SK-N-SH treated with all-trans-retinoic acid at 6 μM for 48 hours (cell line): ENCODE data around the gene COLGALT1.
A peak's percentile ranks its signal among the peaks of the same experiment; 100 is the strongest.

Experiments
- ATAC-seq: fragments of 200-7000 bp; cut with Tn5 transposase; 3 replicates; pipeline ENCODE4 v1.9.1; 2020; ENCODE audit warnings: mild to moderate bottlenecking, moderate library complexity
- ARNTL ChIP-seq: fragments of 450-650 bp; formaldehyde crosslinking; IDR thresholded peaks from 2 replicates; pipeline ENCODE4 v1.5.0; 2020; ENCODE audit warnings: low read depth, mild to moderate bottlenecking, moderate library complexity, borderline replicate concordance
- BACH2 ChIP-seq: fragments of 250-450 bp; sonication (Bioruptor Pico); IDR thresholded peaks from 2 replicates; pipeline ENCODE4 v1.9.0; 2021; ENCODE audit warnings: mild to moderate bottlenecking, borderline replicate concordance
- ESRRG ChIP-seq: fragments of 250-450 bp; sonication (Bioruptor Pico); IDR thresholded peaks from 2 replicates; pipeline ENCODE4 v1.6.1; 2021; ENCODE audit warnings: mild to moderate bottlenecking
- GLIS3 ChIP-seq: fragments of 250-450 bp; sonication (Bioruptor Pico); IDR thresholded peaks from 2 replicates; pipeline ENCODE4 v1.5.0; 2020; ENCODE audit warnings: mild to moderate bottlenecking, moderate library complexity
- ISL1 ChIP-seq: fragments of 250-450 bp; sonication (Bioruptor Pico); IDR thresholded peaks from 2 replicates; pipeline ENCODE4 v2.1.2; 2022; ENCODE audit warnings: mild to moderate bottlenecking, moderate library complexity
- PPARA ChIP-seq: fragments of 250-450 bp; sonication (Bioruptor Pico); IDR thresholded peaks from 2 replicates; pipeline ENCODE4 v1.5.0; 2020; ENCODE audit warnings: mild to moderate bottlenecking, borderline replicate concordance
- RARB ChIP-seq: fragments of 250-450 bp; sonication (Bioruptor Pico); IDR thresholded peaks from 2 replicates; pipeline ENCODE4 v1.8.0; 2021; ENCODE audit warnings: mild to moderate bottlenecking, moderate library complexity
- SNAI2 ChIP-seq: fragments of 250-450 bp; sonication (Bioruptor Pico); IDR thresholded peaks from 2 replicates; pipeline ENCODE4 v1.5.0; 2020; ENCODE audit warnings: mild to moderate bottlenecking, moderate library complexity
- TCF4 ChIP-seq: fragments of 250-450 bp; sonication (Bioruptor Pico); IDR thresholded peaks from 2 replicates; pipeline ENCODE4 v1.8.0; 2021; ENCODE audit warnings: mild to moderate bottlenecking, moderate library complexity, borderline replicate concordance
- TOX ChIP-seq: fragments of 250-450 bp; sonication (Bioruptor Pico); IDR thresholded peaks from 2 replicates; pipeline ENCODE4 v1.8.0; 2021; ENCODE audit warnings: mild to moderate bottlenecking, moderate library complexity, borderline replicate concordance
- ZFP3 ChIP-seq: fragments of 250-450 bp; sonication (Bioruptor Pico); IDR thresholded peaks from 2 replicates; pipeline ENCODE4 v1.5.0; 2020; ENCODE audit warnings: mild to moderate bottlenecking, moderate library complexity
- ZFP30 ChIP-seq: fragments of 450-650 bp; formaldehyde crosslinking; IDR thresholded peaks from 2 replicates; pipeline ENCODE4 v1.5.0; 2022; ENCODE audit warnings: mild to moderate bottlenecking, moderate library complexity
- ZNF70 ChIP-seq: fragments of 450-650 bp; formaldehyde crosslinking; IDR thresholded peaks from 2 replicates; pipeline ENCODE4 v1.5.0; 2020; ENCODE audit warnings: mild to moderate bottlenecking, moderate library complexity
- ZNF8 ChIP-seq: fragments of 450-650 bp; formaldehyde crosslinking; IDR thresholded peaks from 2 replicates; pipeline ENCODE4 v1.5.0; 2020; ENCODE audit warnings: mild to moderate bottlenecking, moderate library complexity
- TF ChIP-seq, protein P1 (sequence below): fragments of 250-450 bp; sonication (Bioruptor Pico); IDR thresholded peaks from 2 replicates; pipeline ENCODE4 v1.5.0; 2020; ENCODE audit warnings: mild to moderate bottlenecking, moderate library complexity
- TF ChIP-seq, protein P2 (sequence below): fragments of 250-450 bp; sonication (Bioruptor Pico); IDR thresholded peaks from 2 replicates; pipeline ENCODE4 v1.5.1; 2021; ENCODE audit warnings: mild to moderate bottlenecking, moderate library complexity
- TF ChIP-seq, protein P3 (sequence below): fragments of 250-450 bp; sonication (Bioruptor Pico); IDR thresholded peaks from 2 replicates; pipeline ENCODE4 v1.8.0; 2021; ENCODE audit warnings: low read depth, mild to moderate bottlenecking, moderate library complexity, borderline replicate concordance

COLGALT1 gene

DNA sequence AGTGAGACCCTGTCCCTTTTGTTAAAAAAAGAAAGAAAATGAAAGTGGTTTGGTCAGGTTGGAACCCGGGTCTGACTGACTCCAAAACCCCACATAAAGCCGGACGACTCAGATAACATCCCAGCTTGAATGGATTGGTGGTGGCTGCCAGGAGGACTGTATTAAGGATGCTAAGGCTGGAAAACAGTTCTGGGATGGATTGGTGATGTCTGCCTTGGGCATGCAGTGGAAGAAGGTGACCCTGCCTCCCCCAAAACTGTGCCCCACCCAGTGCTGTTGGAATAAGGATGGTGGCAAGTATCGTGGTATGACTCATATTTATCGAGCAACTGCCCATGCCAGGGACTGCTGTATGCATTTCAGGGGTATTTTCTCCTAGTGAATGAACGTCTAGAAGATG lies 18.5 kb upstream of the COLGALT1 start:
- TF ChIP-seq SNAI2 (CRISPR knock-in tag) (no peak), ZFP3 (CRISPR knock-in tag) (no peak), ZNF8 (CRISPR knock-in tag) (no peak), RARB (CRISPR knock-in tag) (no peak), ZNF70 (no peak), PPARA (CRISPR knock-in tag) (no peak)
- TF ChIP-seq, protein P1, sequence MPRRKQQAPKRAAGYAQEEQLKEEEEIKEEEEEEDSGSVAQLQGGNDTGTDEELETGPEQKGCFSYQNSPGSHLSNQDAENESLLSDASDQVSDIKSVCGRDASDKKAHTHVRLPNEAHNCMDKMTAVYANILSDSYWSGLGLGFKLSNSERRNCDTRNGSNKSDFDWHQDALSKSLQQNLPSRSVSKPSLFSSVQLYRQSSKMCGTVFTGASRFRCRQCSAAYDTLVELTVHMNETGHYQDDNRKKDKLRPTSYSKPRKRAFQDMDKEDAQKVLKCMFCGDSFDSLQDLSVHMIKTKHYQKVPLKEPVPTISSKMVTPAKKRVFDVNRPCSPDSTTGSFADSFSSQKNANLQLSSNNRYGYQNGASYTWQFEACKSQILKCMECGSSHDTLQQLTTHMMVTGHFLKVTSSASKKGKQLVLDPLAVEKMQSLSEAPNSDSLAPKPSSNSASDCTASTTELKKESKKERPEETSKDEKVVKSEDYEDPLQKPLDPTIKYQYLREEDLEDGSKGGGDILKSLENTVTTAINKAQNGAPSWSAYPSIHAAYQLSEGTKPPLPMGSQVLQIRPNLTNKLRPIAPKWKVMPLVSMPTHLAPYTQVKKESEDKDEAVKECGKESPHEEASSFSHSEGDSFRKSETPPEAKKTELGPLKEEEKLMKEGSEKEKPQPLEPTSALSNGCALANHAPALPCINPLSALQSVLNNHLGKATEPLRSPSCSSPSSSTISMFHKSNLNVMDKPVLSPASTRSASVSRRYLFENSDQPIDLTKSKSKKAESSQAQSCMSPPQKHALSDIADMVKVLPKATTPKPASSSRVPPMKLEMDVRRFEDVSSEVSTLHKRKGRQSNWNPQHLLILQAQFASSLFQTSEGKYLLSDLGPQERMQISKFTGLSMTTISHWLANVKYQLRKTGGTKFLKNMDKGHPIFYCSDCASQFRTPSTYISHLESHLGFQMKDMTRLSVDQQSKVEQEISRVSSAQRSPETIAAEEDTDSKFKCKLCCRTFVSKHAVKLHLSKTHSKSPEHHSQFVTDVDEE (CRISPR knock-in tag): no peak
- no peak for ATAC-seq

DNA sequence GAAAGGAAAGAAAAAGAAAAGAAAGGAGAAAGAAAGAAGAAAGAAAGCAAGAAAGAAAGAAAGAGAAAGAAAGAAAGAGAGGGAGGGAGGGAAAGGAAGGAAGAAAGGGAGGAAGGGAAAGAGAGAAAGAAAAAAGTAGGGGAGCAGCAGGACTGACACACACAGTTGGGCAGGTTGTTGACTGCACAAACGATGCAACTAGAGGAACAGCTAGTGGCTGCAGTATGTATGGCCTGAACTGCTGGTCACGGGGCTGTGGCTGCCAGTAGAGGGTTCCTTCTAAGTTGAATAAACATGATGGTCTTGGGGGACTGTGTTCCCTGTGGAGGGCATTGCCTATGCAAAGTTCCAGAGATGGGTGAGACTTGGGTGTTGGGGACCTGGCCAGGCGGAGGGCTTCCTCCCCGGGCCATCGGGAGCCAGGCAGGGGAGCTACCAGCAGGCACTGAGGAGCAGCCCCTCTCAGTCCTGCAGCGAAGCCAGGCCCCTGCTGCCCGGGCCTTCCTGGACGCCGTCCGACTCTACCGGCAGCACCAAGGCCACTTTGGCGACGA lies 16.7 kb upstream of the COLGALT1 start:
- TF ChIP-seq TOX (CRISPR knock-in tag) (no peak), ISL1 (CRISPR knock-in tag) (no peak), ZFP30 (CRISPR knock-in tag) (no peak), GLIS3 (no peak), ARNTL (CRISPR knock-in tag) (no peak), ZNF70 (no peak), BACH2 (CRISPR knock-in tag) (no peak), RARB (CRISPR knock-in tag) (no peak), TCF4 (CRISPR knock-in tag) (no peak), SNAI2 (CRISPR knock-in tag) (no peak), ZNF8 (CRISPR knock-in tag) (no peak)
- TF ChIP-seq, protein P1 (CRISPR knock-in tag): no peak
- TF ChIP-seq, protein P2, sequence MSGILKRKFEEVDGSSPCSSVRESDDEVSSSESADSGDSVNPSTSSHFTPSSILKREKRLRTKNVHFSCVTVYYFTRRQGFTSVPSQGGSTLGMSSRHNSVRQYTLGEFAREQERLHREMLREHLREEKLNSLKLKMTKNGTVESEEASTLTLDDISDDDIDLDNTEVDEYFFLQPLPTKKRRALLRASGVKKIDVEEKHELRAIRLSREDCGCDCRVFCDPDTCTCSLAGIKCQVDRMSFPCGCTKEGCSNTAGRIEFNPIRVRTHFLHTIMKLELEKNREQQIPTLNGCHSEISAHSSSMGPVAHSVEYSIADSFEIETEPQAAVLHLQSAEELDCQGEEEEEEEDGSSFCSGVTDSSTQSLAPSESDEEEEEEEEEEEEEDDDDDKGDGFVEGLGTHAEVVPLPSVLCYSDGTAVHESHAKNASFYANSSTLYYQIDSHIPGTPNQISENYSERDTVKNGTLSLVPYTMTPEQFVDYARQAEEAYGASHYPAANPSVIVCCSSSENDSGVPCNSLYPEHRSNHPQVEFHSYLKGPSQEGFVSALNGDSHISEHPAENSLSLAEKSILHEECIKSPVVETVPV (CRISPR knock-in tag): no peak
- TF ChIP-seq, protein P3, sequence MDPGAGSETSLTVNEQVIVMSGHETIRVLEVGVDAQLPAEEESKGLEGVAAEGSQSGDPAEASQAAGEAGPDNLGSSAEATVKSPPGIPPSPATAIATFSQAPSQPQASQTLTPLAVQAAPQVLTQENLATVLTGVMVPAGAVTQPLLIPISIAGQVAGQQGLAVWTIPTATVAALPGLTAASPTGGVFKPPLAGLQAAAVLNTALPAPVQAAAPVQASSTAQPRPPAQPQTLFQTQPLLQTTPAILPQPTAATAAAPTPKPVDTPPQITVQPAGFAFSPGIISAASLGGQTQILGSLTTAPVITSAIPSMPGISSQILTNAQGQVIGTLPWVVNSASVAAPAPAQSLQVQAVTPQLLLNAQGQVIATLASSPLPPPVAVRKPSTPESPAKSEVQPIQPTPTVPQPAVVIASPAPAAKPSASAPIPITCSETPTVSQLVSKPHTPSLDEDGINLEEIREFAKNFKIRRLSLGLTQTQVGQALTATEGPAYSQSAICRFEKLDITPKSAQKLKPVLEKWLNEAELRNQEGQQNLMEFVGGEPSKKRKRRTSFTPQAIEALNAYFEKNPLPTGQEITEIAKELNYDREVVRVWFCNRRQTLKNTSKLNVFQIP: no peak
- ATAC-seq: peak; percentile 28

DNA sequence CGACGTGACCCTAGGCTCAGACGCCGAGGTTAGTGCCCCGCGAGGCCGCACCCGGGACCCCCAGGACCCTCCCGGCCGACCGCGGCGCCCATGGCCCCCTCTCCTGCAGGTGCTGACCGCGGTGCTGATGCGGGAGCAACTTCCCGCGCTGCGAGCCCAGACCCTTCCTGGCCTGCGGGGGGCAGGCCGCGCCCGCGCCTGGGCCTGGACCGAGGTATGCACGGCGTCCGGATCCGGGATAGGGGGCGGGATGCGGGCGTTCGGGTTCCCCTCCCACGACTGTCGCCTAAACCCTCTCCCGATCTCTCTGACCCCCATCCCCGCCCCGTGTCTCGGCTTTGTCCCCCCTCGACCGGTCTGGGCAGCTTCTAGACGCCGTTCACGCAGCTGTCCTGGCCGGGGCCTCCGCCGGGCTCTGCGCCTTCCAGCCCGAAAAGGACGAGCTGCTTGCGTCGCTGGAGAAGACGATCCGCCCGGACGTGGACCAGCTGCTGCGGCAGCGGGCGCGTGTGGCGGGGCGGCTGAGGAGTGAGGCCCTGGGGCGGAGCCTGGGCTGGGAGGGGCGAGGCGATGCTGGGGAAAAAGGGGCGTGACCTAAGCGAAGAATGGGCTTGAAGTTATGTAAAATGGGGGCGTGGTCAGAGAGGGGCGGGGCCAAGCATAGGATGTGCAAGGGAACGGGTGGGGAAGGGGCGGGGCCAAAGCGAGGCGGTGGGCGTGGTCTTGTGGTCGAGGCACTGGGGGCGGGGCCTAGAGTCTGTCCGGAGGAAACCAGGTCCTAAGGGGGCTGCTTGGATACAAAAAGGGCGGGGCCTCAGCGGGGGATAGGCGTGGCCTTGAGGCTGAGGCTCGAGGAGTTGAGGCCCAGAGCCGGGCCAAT lies 16.0 kb upstream of the COLGALT1 start:
- ATAC-seq: peak; percentile 90
- TF ChIP-seq SNAI2 (CRISPR knock-in tag) (no peak), ESRRG (CRISPR knock-in tag) (no peak)
- TF ChIP-seq, protein P3: no peak
- TF ChIP-seq, protein P1 (CRISPR knock-in tag): no peak
